HG02884 (cell line): ENCODE measurements around the gene ACTL8.

ENCODE experiments used
- ATAC-seq: cut with Tn5 transposase; IDR thresholded peaks from one replicate; pipeline ENCODE4 v1.9.1; 2021; ENCODE audit warnings: mild to moderate bottlenecking, moderate library complexity; ENCODE audit not compliant: unreplicated experiment

Gene ACTL8

GRCh38 chr1:17768651-17769241 is 13.6 kb downstream of the ACTL8 start:
- ATAC-seq: no peak

- no peak for ATAC-seq
These were observed 15.8 kb downstream of the ACTL8 start for GRCh38 chr1:17770983-17771382.

GRCh38 chr1:17772615-17773212 is 17.6 kb downstream of the ACTL8 start:
- no peak for ATAC-seq

GRCh38 chr1:17773591-17774326 is 18.6 kb downstream of the ACTL8 start:
- ATAC-seq: no peak

GRCh38 chr1:17774452-17774851 is 19.3 kb downstream of the ACTL8 start:
- ATAC-seq: no peak

GRCh38 chr1:17775796-17776195 is 20.7 kb downstream of the ACTL8 start:
- ATAC-seq: no peak

GRCh38 chr1:17776426-17776825 is 21.3 kb downstream of the ACTL8 start:
- ATAC-seq: no peak

- no peak for ATAC-seq
These were observed 22.2 kb downstream of the ACTL8 start for GRCh38 chr1:17777330-17777729.

- no peak for ATAC-seq
These were observed 22.7 kb downstream of the ACTL8 start for GRCh38 chr1:17777818-17778217.

GRCh38 chr1:17780916-17781315 is 25.8 kb downstream of the ACTL8 start:
- no peak for ATAC-seq

GRCh38 chr1:17789926-17790325 is 34.8 kb downstream of the ACTL8 start:
- ATAC-seq: no peak

- no peak for ATAC-seq
These were observed 35.4 kb downstream of the ACTL8 start for GRCh38 chr1:17790383-17791054.

GRCh38 chr1:17791055-17791390 is 35.9 kb downstream of the ACTL8 start:
- ATAC-seq: no peak

- ATAC-seq: no peak
These were observed 36.3 kb downstream of the ACTL8 start for GRCh38 chr1:17791480-17791879.

- ATAC-seq: no peak
These were observed 37.3 kb downstream of the ACTL8 start for GRCh38 chr1:17792421-17792820.

GRCh38 chr1:17795081-17795809 is 40.1 kb downstream of the ACTL8 start:
- no peak for ATAC-seq

GRCh38 chr1:17795836-17796645 is 40.9 kb downstream of the ACTL8 start:
- no peak for ATAC-seq

GRCh38 chr1:17797478-17797877 is 42.3 kb downstream of the ACTL8 start:
- no peak for ATAC-seq

GRCh38 chr1:17798011-17798410 is 42.9 kb downstream of the ACTL8 start:
- no peak for ATAC-seq

GRCh38 chr1:17798799-17799382 is 43.8 kb downstream of the ACTL8 start:
- no peak for ATAC-seq
